HTERT RPE-1 (cell line): ENCODE results near the gene PDSS1.

Source experiments
- in situ Hi-C: fragments of 300-500 bp; cut with MboI; formaldehyde crosslinking; loops from 4 replicates; pipeline ENCODE4 v1.14.3; 2020; ENCODE audit warnings: low sequenced_read_pairs

Gene PDSS1

DNA sequence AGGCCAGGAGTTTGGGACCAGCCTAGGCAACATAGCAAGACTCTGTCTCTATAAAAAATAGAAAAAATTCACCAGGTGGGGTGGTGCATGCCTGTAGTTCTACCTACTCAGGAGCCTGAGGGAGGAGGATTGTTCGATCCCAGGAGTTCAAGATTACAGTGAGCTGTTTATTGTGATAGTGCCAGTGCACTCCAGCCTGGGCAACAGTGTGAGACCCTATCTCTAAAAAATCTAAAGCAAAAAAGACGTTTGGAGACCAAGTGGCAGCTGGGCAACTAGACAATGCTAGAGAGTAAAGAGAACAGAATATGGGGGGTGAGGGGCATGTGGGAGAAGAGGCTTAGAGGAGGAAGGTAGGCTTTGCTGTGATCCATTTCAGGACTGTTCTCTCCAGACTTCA lies 1.4 kb downstream of the PDSS1 start:
- in situ Hi-C loops = no loop called here

DNA sequence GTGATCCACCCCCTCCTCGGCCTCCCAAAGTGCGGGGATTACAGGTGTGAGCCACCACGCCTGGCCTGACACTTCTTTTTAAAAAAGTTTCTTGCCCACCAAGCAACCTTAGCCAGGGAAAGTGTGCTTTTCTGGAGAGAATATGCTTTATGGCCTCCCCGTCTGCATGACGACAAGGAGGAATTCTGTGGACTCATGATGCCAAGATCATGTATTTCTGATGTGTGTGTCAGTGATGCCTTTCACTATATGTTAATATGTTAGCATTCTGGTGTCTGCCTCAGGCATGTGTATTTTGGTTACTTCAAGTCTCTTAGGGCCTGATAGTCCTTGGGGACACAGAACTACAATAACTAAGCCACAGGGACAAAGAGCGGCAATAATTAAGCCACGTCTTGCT lies 2.1 kb downstream of the PDSS1 start:
- in situ Hi-C loops = no loop called here

DNA sequence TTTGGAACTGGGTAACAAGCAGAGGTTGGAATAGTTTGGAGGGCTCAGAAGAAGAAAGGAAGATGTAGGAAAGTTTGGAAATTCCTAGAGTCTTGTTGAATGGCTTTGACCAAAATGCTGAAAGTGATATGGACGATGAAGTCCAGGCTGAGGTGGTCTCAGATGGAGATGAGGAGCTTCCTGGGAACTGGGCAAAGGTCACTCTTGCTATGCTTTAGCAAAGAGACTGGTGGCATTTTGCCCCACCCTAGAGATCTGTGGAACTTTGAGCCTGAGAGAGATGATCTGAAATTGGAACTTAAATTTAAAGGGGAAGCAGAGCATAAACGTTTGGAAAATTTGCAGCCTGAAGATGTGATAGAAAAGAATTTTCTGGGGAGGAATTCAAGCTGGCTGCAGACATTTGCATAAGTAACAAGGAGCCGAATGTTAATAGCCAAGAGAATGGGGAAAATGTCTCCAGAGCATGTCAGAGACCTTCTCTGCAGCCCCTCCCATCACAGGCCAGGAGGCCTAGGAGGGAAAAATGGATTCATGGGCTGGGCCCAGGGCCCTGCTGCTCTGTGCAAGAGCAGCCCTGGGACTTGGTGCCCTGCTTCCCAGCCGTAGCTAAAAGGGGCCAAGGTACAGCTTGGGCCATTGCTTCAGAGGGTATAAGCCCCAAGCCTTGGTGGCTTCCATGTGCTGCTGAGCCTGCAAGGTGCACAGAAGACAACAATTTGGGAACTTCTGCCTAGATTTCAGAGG lies 3.6 kb downstream of the PDSS1 start:
- in situ Hi-C loops = no loop called here

DNA sequence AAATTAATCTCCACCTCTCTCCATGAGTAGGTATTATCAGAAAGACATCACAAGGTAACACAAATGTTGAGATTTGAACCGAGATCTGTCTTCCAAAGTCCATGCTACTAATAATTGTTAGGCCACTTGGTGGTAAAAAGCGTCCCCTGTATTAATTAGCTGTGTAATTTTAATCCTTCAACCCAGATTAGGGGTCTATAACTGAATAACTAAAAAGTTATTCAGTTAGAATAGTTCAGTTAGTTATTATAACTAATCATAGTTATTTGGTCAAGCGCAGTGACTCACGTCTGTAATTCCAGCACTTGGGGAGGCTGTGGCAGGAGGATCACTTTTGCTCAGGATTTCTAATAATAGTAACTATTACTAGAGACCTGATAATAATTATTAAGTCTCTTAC lies 5.6 kb downstream of the PDSS1 start:
- in situ Hi-C loops = no loop called here

DNA sequence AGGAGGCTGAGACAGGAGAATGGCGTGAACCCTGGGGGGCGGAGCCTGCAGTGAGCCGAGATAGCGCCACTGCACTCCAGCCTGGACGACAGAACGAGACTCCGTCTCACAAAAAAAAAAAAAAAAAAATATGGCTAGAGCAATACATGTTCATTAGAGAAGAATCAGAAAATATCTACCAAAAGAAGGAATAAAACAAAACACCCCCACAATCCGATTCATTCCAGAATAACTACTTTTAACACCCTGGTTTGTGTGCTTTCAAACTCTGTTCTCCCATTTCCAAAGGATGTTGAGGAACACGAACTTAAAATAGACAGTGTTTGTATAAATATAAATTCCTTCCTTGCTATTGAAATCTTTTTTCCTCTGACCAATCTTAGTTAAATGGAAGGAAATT lies 6.5 kb downstream of the PDSS1 start:
- in situ Hi-C loops = no loop called here

DNA sequence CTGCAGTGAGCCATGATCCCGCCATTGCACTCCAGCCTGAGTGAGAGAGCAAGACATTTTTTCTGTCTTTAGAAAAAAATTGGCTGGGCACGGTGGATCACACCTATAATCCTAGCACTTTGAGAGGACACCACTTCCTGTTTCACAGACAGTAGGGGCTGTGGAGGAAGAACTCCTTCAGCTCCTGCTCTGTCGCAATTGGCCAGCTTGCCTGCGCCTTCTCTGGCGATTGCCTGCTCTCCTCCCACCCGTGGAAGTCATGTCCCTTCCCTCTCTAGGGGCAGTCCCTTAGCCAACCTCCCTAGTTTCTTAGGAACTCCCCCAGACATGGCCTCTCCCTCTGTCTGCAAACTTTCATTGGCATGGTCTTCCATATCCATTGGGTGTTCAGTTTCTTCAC lies 8.7 kb downstream of the PDSS1 start:
- in situ Hi-C loops = no loop called here

DNA sequence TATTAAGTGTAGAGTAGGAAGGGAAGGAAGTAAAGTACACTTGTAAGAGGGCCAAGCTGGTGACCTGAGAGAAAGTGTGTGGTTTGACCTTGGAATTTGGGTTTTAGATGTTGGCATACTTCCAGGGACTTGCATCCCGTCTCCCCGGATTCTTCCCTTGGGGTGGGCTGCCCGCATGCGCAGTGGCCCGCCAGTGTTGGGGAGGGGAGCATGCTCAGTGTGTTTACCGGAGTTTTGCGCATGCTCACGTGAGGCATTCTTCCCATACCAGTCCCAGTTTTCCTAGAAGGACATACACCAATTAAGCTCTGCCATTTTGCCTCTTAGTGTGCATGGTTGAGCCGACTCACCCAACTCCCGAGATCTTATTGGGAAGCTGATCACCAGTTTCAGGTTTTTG lies 9.4 kb downstream of the PDSS1 start:
- in situ Hi-C loops = no loop called here

DNA sequence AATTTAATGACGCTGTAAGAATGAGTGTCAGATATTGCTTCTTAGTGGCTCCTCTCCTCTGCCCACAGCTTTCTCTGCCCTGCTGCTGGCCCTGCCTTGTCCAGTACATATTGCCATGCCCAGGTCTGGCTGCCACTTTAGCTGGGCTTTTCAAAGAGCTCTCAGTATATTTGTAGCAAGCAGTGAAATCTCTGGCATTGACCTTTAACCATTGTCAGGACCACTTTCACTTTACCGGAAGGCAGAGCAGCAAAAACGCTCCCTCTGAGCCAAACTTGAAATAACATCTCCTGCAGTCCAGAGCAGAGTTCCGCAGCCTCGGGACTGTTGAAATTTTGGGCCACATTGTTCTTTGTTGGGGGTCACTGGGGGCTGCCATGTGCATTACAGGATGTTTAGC lies 13.8 kb downstream of the PDSS1 start:
- in situ Hi-C loops = no loop called here

DNA sequence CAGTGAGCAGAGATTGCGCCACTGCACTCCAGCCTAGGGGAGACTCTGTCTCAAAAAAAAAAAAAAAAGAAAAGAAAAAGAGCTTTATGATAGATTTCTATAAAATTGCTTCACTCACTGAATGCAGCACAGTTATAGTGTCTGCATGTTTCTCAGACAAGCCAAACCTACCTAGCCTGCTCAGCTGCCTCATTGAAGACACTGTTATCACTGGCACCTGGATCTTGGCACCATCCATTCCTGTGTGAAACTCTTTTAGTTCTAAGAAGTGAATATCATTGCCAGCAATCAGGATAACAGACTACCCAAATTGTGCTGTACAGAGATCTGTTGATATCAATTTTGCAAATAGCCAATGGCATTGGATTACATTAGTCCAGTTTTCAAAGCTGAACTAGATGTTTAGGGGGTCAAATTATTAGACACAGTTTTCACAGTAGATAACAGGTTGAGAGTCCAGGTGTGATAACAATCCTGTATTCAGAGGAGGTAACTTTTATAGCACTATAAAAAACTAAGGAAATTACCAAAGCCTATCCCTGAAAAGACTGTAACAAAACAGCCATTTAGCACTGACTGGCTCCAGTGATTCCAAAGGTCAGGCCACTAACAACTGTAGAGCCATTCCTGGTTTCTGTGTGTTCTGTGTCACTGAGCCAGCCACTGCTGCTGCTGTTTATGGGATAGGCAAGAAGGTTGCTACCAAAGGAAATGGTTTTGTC lies 17.1 kb downstream of the PDSS1 start:
- in situ Hi-C loops = no loop called here

DNA sequence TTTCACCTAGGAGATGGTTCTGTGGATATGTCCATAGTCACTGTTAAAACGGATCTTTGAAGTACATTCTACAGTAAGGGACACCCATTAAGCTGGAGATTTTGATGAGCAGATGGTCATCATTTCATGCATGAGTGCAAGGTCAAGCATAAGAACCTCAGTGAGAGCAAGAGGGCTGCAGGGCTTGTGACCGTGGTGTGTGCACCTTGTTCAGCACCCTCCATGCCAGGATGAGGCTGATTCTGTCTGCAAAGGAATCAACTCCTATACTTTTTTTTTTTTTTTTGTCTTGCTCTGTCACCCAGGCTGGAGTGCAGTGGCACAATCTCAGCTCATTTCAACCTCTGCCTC lies 17.6 kb downstream of the PDSS1 start:
- in situ Hi-C loops = no loop called here

DNA sequence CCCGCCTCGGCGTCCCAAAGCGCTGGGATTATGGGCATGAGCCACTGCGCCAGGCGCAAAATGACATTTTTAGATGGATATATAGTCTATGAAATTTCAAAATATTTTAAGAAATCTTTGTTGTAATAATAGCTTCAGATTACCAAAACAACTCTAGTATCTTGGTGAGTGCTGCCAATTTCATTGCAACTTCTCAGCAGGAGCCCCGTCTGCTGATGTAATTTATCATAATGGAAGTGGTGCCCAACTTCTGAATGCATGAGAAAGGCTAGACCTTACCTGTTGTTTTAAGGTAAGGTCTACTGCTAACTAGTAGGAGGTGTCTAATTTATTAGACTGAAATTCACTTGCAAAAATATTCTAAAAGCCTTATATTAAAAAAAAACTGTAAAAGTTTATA lies 20.0 kb downstream of the PDSS1 start:
- in situ Hi-C loops = no loop called here

DNA sequence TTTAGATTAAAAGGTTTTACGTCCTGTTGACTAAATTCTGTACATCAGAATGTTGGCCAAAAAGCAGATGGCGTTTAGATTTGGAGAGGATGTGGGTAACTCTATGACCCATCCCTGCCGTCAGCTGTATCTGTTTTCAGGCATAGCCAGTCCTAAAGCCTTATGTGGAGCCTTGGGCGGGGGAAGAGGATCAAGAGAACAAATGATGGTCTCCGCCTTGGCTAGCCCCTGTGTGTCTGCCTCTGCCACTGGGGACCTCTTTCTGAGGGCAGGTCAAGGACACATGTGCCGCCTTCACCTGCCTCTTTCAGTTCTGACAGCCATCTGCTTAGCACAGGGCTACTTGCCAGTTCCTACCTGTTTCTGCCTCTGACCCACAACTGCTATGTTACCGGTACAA lies 24.1 kb downstream of the PDSS1 start:
- in situ Hi-C loops = no loop called here

DNA sequence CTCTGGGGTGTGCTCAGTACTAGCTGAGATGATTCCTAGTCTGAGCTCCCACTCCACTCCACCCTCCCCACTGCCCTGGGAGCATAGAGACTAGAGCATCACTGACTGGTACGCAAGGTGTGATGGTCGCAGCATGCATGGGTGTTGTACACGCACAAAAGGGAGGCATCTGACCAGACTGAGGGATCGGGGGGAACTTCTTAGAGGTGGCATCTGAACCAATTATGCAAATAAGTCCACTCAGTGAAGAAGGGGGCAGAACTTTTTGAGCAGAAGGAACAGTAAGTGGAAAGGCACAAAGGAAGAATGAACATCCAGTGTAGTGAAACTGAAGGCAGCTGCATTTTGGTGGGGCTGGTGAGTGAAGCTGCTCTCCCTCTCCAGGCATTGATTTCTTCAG lies 25.5 kb downstream of the PDSS1 start:
- in situ Hi-C loops = no loop called here

DNA sequence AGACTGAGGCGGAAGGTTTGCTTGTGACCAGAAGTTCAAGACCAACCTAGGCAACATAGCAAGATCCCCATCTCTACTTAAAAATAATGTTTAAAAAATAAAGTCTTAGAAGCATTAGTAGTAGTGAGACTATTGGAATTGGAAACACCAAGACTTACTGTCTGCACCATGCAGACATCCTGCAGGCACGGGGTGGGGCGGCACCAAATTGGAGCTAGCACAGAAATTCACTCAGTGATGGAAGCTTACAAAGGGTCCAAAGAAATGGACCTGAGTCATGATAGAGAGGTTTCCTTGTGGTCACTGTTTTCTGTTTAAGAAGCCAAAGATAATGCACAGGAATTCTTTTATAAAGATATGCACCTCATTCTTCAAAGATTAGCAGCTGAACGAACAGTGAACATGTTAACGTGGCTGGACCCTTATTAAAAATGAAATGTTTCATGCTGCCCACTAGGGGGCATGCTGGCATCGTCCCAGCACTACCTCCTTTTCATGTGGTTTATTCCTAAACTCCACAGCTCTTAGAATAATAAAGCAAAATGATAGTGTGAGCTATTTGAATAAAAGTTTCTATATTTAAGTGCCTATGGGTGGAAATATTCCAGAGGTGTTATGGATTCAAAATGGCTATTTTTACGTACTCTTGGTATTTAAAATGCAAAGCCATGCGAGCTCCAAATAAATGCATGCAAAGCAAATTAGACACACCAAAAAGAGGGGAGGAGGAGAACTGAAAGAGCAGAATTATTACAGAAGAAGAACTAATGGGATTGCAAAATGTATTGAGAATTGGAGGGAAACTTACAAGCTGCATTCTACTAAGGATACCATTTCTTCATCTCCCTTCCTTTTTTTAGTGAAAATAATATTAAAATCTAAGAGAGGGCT lies 28.6 kb downstream of the PDSS1 start:
- in situ Hi-C loops = no loop called here

DNA sequence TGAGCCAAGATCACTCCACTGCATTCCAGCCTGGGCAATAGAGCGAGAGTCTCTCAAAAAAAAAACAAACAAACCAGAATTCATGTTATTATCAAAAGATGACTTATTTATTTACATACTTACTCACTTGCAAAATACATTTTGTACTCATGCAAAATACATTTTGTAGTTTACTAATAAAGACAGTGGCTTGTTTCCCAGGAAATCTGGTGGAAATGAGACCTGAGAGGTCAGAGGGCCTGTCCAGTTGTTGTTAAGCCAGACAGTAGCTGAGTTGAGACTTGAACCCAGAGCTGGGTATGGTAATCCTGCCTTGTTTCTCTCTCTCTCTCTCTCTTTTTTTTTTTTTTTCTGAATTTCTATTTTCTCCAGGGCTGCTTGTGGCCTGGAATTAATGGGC lies 29.5 kb downstream of the PDSS1 start:
- in situ Hi-C loops = no loop called here

DNA sequence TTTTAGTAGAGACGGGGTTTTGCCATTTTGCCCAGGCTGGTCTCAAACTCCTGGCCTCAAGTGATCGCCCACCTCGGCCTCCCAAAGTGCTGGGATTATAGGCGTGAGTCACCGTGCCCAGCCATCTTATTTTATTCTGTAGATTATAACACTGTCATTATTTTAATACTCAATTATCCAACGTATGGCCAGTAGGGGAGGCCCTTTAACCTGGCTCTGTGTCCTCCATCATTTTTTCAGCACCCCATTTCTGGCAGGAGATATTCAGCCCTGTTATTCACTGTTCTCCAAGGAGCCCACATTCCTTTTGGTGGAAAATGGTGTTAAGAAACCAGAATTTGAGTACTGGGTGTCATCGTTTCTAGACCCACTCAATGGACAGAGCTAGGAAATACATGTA lies 31.5 kb downstream of the PDSS1 start:
- in situ Hi-C loops = no loop called here

DNA sequence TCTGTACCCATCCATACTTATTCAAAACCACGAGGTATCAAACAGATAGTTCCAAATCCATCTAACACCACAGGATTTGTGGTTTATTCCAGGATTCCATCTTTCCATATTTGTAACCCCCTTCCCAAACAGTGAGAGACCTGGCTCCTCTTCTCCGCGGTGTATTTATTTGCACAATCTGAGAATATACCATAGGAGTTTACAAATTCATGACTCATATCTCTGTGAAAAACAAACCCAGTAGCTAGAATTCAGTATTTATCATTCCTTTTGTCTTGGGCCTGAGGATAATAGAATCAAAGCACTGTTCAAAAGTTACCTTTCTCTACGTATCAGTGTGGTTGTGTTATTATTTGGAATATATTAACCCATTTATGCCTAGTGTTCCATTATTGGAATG lies 31.9 kb downstream of the PDSS1 start:
- in situ Hi-C loops = no loop called here

DNA sequence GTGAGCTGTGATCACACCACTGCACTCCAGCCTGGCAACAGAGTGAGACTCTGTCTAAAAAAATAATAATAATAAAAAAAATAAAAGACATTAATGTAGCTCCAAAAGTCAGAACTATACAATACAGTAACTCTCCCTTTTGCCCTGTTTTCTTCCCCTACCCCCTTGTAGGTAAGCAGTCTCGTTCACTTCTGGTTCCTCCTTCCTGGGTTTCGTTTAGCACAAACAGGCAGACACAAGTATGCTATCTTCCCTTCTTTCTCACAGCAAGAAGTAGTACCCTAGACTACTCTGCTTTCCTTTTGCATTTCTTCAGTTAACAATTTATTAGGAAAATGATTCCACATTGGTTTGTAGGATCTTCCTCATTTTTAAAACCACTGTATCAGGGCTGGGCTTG lies 33.1 kb downstream of the PDSS1 start:
- in situ Hi-C loops = no loop called here

DNA sequence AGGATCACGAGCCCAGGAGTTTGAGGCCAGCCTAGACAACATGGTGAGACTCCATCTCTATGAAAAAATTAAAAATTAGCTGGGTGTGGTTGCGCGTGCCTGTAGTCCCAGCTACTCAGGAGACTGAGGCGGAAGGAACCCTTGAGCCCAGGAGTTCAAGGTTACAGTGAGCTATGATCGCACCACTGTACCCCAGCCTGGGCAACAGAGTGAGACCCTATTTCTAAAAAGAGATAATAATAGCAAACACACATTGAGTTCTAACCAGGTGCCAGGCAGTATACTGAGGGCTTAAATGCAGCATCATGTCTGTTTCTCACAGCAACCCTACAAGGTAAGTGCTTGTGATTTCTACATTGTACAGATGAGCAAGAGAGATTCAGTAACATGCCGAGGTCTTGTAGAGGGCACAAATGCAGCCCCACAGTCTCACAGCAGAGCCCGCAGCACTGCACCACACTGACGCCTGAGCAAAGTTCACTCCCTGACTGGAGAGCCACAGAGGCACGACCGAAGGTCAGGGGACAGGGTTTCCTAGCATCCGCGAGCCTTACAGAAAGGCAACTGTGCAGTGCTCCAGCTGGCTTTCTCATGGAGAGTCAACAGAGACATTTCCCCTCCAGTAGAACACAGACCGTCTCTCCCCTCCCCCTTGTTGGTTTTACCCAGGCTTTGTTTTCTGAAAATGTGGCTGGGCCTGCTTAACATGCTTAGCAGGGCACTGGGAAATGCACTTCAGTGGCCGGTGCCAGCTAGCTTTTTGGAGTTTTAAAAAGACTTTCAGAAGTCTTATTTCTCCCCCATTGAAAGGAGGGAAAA lies 36.5 kb downstream of the PDSS1 start:
- in situ Hi-C loops = no loop called here

DNA sequence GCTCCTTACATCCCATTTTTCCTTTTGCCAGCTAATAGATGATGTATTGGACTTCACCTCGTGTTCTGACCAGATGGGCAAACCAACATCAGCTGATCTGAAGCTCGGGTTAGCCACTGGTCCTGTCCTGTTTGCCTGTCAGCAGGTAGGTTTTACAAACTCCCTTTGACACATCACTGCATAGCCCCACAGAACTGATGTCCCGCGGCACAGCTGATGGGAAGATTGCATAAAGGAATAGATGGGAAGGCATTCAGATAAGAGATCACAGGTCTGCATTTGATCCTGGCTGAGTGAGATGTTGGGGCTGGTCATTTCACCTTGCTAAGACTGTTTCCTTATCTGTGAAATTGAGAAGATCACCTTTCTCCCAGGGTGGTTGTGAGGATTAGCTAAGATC lies 37.9 kb downstream of the PDSS1 start:
- in situ Hi-C loops = no loop called here

DNA sequence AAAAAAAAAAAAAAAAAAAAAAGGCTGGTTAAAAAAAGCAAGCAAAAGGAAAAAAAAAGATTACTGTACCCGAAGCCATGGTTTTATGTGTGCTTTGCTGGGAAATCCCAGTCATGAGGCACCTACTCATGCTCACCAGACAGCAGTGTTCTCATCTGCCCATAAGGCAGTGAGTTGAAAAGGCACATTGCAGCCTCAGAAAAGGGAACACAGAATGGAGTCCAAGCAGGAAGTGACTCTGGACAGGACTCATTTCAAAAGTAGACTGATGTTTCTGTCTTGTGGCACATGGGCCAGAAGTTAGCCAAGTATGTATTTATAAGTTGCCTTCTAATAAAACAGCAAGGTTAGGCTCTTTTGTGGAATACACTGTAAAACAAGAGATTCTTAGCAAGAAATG lies 40.2 kb downstream of the PDSS1 start:
- in situ Hi-C loops = no loop called here
